A549 (cell line): ENCODE data around the gene TBX18. TPM values are rescaled to one million over a fixed set of nuclear protein-coding genes. Genes with fewer than 3 reads are reported as not detected.

Experiments used
- ATAC-seq, 2 experiments: fragments of 200-7000 bp in 1 of 2; fragments of >200 bp in 1 of 2; cut with Nextera tagmentation in 1 of 2; cut with Tn5 transposase in 1 of 2; 3 replicates each; pipeline versions ENCODE4 v1.8.0 to v1.9.1; 2018 to 2020; ENCODE audit warnings: mild to moderate bottlenecking in 1 of 2, moderate library complexity in 1 of 2
- CTCF ChIA-PET: fragments of 300-600 bp; sonication (Branson Sonifier 250); formaldehyde crosslinking; extraction: SDS; loops from one replicate; lab custom pipeline; 2021; ENCODE audit warnings: antibody characterized with exemption, inconsistent platforms; lab: Yijun Ruan, JAX
- POLR2A ChIA-PET: fragments of 350-600 bp; formaldehyde crosslinking; extraction: SDS; loops from one replicate; lab custom pipeline; 2021; ENCODE audit warnings: antibody characterized with exemption, inconsistent platforms; lab: Yijun Ruan, JAX
- DNase-seq, 2 experiments: peaks; one replicate each; pipeline versions ENCODE4 v3.0.0 to v3.0.0-alpha.2; 2011 to 2016; ENCODE audit warnings: low read depth in 1 of 2, low spot score in 1 of 2
- FAIRE-seq: peaks from 2 replicates; lab custom pipeline; 2011; peaks lifted over from hg19 to GRCh38; lab: Jason Lieb, UNC
- H3K27ac ChIP-seq, 2 experiments: fragments of >200 bp; sonication (Bioruptor Twin); formaldehyde crosslinking; 3 replicates each; pipeline ENCODE4 v1.5.1; 2016 to 2017
- H3K4me1 ChIP-seq: fragments of >200 bp; sonication (Bioruptor Twin); formaldehyde crosslinking; 3 replicates; pipeline ENCODE4 v1.6.1; 2016
- H3K4me2 ChIP-seq: fragments of >200 bp; sonication (Bioruptor Twin); formaldehyde crosslinking; 3 replicates; pipeline ENCODE4 v1.6.1; 2016
- H3K4me3 ChIP-seq: fragments of >200 bp; sonication (Bioruptor Twin); formaldehyde crosslinking; 3 replicates; pipeline ENCODE4 v1.5.1; 2016
- H3K9me3 ChIP-seq: fragments of >200 bp; sonication (Bioruptor Twin); formaldehyde crosslinking; 3 replicates; pipeline ENCODE4 v1.6.1; 2016
- ATOH8 ChIP-seq: fragments of 250-450 bp; sonication (Bioruptor Pico); IDR thresholded peaks from 2 replicates; pipeline ENCODE4 v1.5.0; 2020; ENCODE audit warnings: low read depth, mild to moderate bottlenecking, moderate library complexity
- BCL3 ChIP-seq: fragments of >200 bp; sonication (Bioruptor Twin); formaldehyde crosslinking; IDR thresholded peaks from 3 replicates; pipeline ENCODE4 v1.6.1; 2016
- CEBPB ChIP-seq, 2 experiments: fragments of >200 bp in 1 of 2; sonication (Bioruptor Twin) in 1 of 2; formaldehyde crosslinking in 1 of 2; IDR thresholded peaks; 2 replicates each; pipeline ENCODE4 v1.6.1; 2012 to 2016
- CTCF ChIP-seq: fragments of >200 bp; sonication (Bioruptor Twin); formaldehyde crosslinking; IDR thresholded peaks from 3 replicates; pipeline ENCODE4 v1.5.1; 2016
- E2F6 ChIP-seq: IDR thresholded peaks from 2 replicates; pipeline ENCODE4 v1.6.1; 2012; ENCODE audit warnings: low read depth, borderline replicate concordance
- EHF ChIP-seq: fragments of 250-450 bp; sonication (Bioruptor Pico); IDR thresholded peaks from 2 replicates; pipeline ENCODE4 v1.5.0; 2020; ENCODE audit warnings: mild to moderate bottlenecking
- EHMT2 ChIP-seq: fragments of 200-600 bp; sonication (generic); IDR thresholded peaks from 2 replicates; pipeline ENCODE4 v1.6.1; 2016; ENCODE audit warnings: antibody characterized with exemption, low read depth, mild to moderate bottlenecking, moderate library complexity
- ELK1 ChIP-seq: fragments of 150-350 bp; IDR thresholded peaks from 2 replicates; pipeline ENCODE4 v1.6.1; 2014; ENCODE audit warnings: low read depth, mild to moderate bottlenecking, low read length
- FOSL2 ChIP-seq, 2 experiments: fragments of 450-650 bp in 1 of 2; fragments of >200 bp in 1 of 2; sonication (Bioruptor Twin) in 1 of 2; formaldehyde crosslinking; IDR thresholded peaks; 2 replicates each; pipeline versions ENCODE4 v1.5.0 to v1.6.1; 2016 to 2020; ENCODE audit warnings: mild to moderate bottlenecking in 1 of 2, moderate library complexity in 1 of 2
- GATA3 ChIP-seq: IDR thresholded peaks from 2 replicates; pipeline ENCODE4 v1.6.1; 2012; ENCODE audit warnings: borderline replicate concordance
- HDAC2 ChIP-seq: fragments of 200-600 bp; sonication (generic); IDR thresholded peaks from 2 replicates; pipeline ENCODE4 v1.6.1; 2016
- JUN ChIP-seq, 2 experiments: fragments of >200 bp; sonication (Bioruptor Twin); formaldehyde crosslinking; IDR thresholded peaks; 2 replicates in 1 of 2; 3 replicates in 1 of 2; pipeline ENCODE4 v1.6.1; 2016 to 2017
- JUNB ChIP-seq: fragments of >200 bp; sonication (Bioruptor Twin); formaldehyde crosslinking; IDR thresholded peaks from 2 replicates; pipeline ENCODE4 v1.6.1; 2016
- KDM5A ChIP-seq: fragments of 200-600 bp; sonication (generic); IDR thresholded peaks from 2 replicates; pipeline ENCODE4 v1.6.1; 2016; ENCODE audit warnings: antibody characterized with exemption, mild to moderate bottlenecking
- MAFK ChIP-seq: fragments of 450-650 bp; IDR thresholded peaks from 2 replicates; pipeline ENCODE4 v1.6.1; 2014; ENCODE audit not compliant: partially characterized antibody
- MYC ChIP-seq: IDR thresholded peaks from 2 replicates; pipeline ENCODE4 v1.6.1; 2012; ENCODE audit warnings: mild to moderate bottlenecking, inconsistent platforms, low read length, improper control_type of control experiment, borderline replicate concordance
- NFE2L2 ChIP-seq: fragments of 150-350 bp; conservative IDR thresholded peaks from 2 replicates; pipeline ENCODE4 v1.6.1; 2014; ENCODE audit warnings: low read length
- PBX3 ChIP-seq: IDR thresholded peaks from 2 replicates; pipeline ENCODE4 v1.6.1; 2012
- POLR2A ChIP-seq: IDR thresholded peaks from 2 replicates; pipeline ENCODE4 v1.6.1; 2012; ENCODE audit warnings: mild to moderate bottlenecking, low read length
- POLR2AphosphoS2 ChIP-seq: conservative IDR thresholded peaks from 2 replicates; pipeline ENCODE4 v1.6.1; 2012; ENCODE audit warnings: low read length, improper control_type of control experiment, inconsistent platforms
- RAD21 ChIP-seq, 2 experiments: fragments of >200 bp in 1 of 2; sonication (Bioruptor Twin) in 1 of 2; formaldehyde crosslinking in 1 of 2; IDR thresholded peaks in 1 of 2; conservative IDR thresholded peaks in 1 of 2; 2 replicates in 1 of 2; 3 replicates in 1 of 2; pipeline ENCODE4 v1.6.1; 2012 to 2018; ENCODE audit warnings: inconsistent platforms in 1 of 2
- RCOR1 ChIP-seq: fragments of 150-350 bp; IDR thresholded peaks from 2 replicates; pipeline ENCODE4 v1.6.1; 2014; ENCODE audit warnings: antibody characterized with exemption, low read length, low read depth
- SMC3 ChIP-seq: fragments of >200 bp; sonication (Bioruptor Twin); formaldehyde crosslinking; IDR thresholded peaks from 3 replicates; pipeline ENCODE4 v1.6.1; 2018; ENCODE audit warnings: inconsistent platforms
- SREBF2 ChIP-seq: fragments of 450-650 bp; IDR thresholded peaks from 2 replicates; pipeline ENCODE4 v1.6.1; 2014; ENCODE audit warnings: mild to moderate bottlenecking, moderate library complexity
- TP53 ChIP-seq: fragments of 250-450 bp; sonication (Bioruptor Pico); IDR thresholded peaks from 2 replicates; pipeline ENCODE4 v1.5.0; 2021; ENCODE audit warnings: mild to moderate bottlenecking, moderate library complexity
- ZC3H11A ChIP-seq: fragments of 450-650 bp; IDR thresholded peaks from 2 replicates; pipeline ENCODE4 v1.6.1; 2014; ENCODE audit warnings: antibody characterized with exemption, mild to moderate bottlenecking
- WGBS: methylation state at CpG from one replicate; pipeline ENCODE4 v1.1.6; 2017; ENCODE audit errors: missing lambda C conversion rate; 5-methylcytosine and 5-hydroxymethylcytosine counted together
- polyA plus RNA-seq, 4 experiments: library from polyadenylated mRNA; depleted of rRNA in 3 of 4; stranded (reverse); fragments of >200 nt; fragmentation: RNase III in 1 of 4; extraction: RNeasy Plus Mini Kit Qiagen cat#74134 plus additional on column Dnase treatment in 1 of 4; gene quantifications; 2 replicates in 3 of 4; 3 replicates in 1 of 4; pipeline ENCODE4 v1.2.3, GENCODE V29; 2011 to 2017

The TBX18 gene
- polyA plus RNA-seq, 2 of the 4 experiments (the other 2 are of a cell fraction), result 20.8 to 67.4 TPM

GRCh38 chr6:84740385-84740784 lies 24.0 kb downstream of the TBX18 start:
- Histone ChIP-seq H3K4me3 (no peak overlapping the region), H3K4me2 (no peak overlapping the region), H3K27ac (no peak overlapping the region), H3K9me3 (no peaks in the 10 kb centered on the region), H3K4me1 (peaks cover 17% of the 10 kb centered on the region)
- DNase-seq, result no peak
- ChIA-PET POLR2A (no interaction called here), CTCF (interaction anchor here (1.2 to 1.3 kb wide), 2 partner anchors 22 to 314 kb away, joined by 3 read pairs; no protein-coding TSS in a partner anchor)
- no peak for FAIRE-seq
- 53% methylated on average over 1 of the region's 1 CpG for WGBS
- TF ChIP-seq EHF, result no peak
- TF ChIP-seq ZC3H11A, result no peak
- no peak for TF ChIP-seq NFE2L2
- no peak for TF ChIP-seq KDM5A
- TF ChIP-seq RCOR1, result no peak
- no peak for TF ChIP-seq JUN (IDR thresholded peaks at IDR 0.05)
- TF ChIP-seq SREBF2, result no peak
- TF ChIP-seq JUNB, result no peak
- TF ChIP-seq CTCF, result no peak
- no peak for TF ChIP-seq BCL3
- no peak for TF ChIP-seq CEBPB (IDR thresholded peaks at IDR 0.05)
- no peak for ATAC-seq

- ATAC-seq, result peak in 1 of 2 experiments; percentile 25; a peak in 2 of 6 replicates
- TF ChIP-seq RAD21 (conservative IDR thresholded peaks at IDR 0.05 in 1 of 2, IDR thresholded peaks at IDR 0.05 in 1 of 2) (no peak), JUN (IDR thresholded peaks at IDR 0.05) (0 out of 5 replicates have a peak, but pooled peaks of 1 of the 2 experiments have one; percentile 26), SMC3 (no peak)
- TF ChIP-seq, all 56 proteins: peak for 1
- H3K9me3 ChIP-seq, result no peaks in the 10 kb centered on the region
- 86% methylated on average over 1 of the region's 1 CpG for WGBS
- CTCF ChIA-PET, result interaction anchor here (1.3 kb wide), 1 partner anchor 314 kb away, joined by 3 read pairs; no protein-coding TSS in a partner anchor
- POLR2A ChIA-PET, result no interaction called here
- FAIRE-seq, result no peak
- H3K27ac ChIP-seq, result no peak overlapping the region
- no peak overlapping the region for H3K4me3 ChIP-seq
- peaks cover 17% of the 10 kb centered on the region for H3K4me1 ChIP-seq
- no peak for DNase-seq
- H3K4me2 ChIP-seq, result no peak overlapping the region
These were observed 24.6 kb downstream of the TBX18 start for GRCh38 chr6:84739866-84740208.

- H3K4me1 ChIP-seq, result peaks cover 17% of the 10 kb centered on the region
- no peak for FAIRE-seq
- WGBS, result 93% methylated on average over 2 of the region's 2 CpGs
- peak in 1 of 2 experiments; percentile 36; a peak in 2 of 6 replicates for ATAC-seq
- H3K27ac ChIP-seq, result no peak overlapping the region
- no peak overlapping the region for H3K4me2 ChIP-seq
- ChIA-PET CTCF (interaction anchor here (1.1 to 1.3 kb wide), 2 partner anchors 28 to 313 kb away, joined by 3 read pairs; no protein-coding TSS in a partner anchor), POLR2A (no interaction called here)
- DNase-seq, result no peak
- no peaks in the 10 kb centered on the region for H3K9me3 ChIP-seq
- H3K4me3 ChIP-seq, result no peak overlapping the region
- TF ChIP-seq ATOH8 (CRISPR knock-in tag) (no peak), POLR2AphosphoS2 (no peak), RAD21 (conservative IDR thresholded peaks at IDR 0.05 in 1 of 2, IDR thresholded peaks at IDR 0.05 in 1 of 2) (no peak), E2F6 (no peak), ELK1 (no peak), FOSL2 (IDR thresholded peaks at IDR 0.05) (no peak), FOSL2 (CRISPR knock-in tag; IDR thresholded peaks at IDR 0.05) (no peak), GATA3 (no peak), MAFK (no peak), KDM5A (no peak), POLR2A (no peak), HDAC2 (no peak), EHMT2 (no peak), MYC (no peak), PBX3 (no peak), TP53 (CRISPR knock-in tag) (no peak), SREBF2 (no peak)
These were observed 25.2 kb downstream of the TBX18 start for GRCh38 chr6:84738996-84739865.
